HG03095 (cell line): ENCODE results near the gene WWC1.
"Not testable (repeated sequence)": the region's sequence is repeated elsewhere in the genome, so short reads cannot be mapped to it uniquely, and the experiment has no call there.

Source experiments
- ATAC-seq: cut with Tn5 transposase; IDR thresholded peaks from one replicate; pipeline ENCODE4 v1.9.1; 2021; ENCODE audit warnings: moderate library complexity; ENCODE audit not compliant: unreplicated experiment

Gene WWC1

DNA sequence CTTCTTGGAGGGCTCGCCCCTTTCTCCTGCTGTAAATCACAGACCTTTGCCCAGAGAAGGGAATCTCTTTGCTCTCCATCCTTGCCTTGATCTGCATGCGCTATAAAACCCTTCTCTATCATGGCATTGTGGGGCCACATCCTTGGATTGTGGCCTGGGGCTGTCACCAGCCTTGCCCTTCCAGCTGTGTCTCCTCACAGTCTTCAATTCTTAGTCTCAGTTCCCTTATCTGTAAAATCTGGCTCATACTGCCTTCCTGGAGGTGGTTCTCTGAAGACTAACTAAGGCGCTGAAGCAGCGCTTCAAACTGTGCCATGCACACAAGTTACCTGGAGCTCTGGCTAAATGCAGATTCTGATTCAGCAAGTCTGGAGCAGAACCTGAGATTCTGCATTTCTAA is 141.5 kb downstream of the WWC1 start:
- ATAC-seq = peak; percentile 68

DNA sequence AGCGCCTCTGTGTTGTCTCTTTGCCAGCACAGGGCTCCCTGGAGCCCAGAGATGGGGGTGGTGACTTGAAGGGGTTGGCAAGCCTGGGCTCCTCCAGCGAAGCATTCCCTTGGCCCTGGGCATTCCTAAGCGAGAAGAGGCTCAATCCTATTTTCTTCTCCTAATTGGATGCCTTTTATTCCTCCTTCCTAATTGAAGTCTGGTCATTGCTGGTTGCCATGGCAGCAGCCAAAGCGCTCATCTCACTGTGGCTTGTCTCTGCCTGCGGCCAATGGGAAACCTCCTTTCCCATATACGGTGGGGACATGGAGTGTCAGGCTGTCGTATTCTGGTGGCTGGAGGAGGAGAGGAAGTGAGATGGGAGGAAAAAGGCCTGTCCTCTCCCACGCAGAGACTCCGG is 142.6 kb downstream of the WWC1 start:
- no peak for ATAC-seq

DNA sequence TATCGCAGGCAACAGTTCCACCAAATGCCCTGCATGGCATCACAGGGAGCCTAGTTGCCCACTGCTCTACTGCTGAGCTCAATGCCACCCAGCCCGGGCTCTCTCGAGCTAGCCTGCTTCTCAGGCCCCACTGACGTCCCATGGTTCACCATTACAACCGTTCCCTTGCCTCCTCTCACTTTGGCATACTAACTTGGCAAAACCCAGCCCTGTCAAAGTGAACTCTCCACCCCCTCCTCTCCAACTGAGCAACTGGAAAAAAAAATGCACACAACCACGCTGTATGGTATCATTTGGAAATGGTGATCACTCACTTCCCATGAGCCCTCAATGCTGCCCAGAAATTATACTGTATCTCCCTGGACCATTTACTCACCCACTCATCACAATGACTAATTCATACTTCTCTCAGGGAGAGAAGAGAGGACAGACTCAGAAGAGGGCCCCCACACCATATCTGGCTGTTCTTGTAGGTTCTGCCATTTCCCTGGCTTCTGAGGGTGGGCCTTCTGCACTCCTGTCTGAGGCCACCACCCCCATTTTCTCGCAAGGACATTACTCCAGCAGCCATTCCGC is 143.4 kb downstream of the WWC1 start:
- ATAC-seq = no peak

DNA sequence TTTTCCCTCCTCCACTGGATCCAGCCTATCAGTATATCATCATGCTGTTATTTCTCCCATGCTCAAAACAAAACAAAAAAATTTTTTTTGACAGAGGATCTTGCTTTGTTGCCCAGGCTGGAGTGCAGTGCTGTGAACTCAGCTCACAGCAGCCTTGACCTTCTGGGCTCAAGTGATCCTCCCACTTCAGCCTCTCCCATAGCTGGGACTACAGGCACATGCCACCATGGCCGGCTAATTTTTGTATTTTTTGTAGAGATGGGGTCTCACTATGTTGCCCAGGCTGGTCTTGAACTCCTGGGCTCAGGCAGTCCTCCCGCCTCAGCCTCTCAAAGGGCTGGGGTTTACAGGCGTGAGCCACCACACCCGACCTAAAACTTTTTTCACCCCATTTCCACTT is 143.9 kb downstream of the WWC1 start:
- not testable (repeated sequence) for ATAC-seq

DNA sequence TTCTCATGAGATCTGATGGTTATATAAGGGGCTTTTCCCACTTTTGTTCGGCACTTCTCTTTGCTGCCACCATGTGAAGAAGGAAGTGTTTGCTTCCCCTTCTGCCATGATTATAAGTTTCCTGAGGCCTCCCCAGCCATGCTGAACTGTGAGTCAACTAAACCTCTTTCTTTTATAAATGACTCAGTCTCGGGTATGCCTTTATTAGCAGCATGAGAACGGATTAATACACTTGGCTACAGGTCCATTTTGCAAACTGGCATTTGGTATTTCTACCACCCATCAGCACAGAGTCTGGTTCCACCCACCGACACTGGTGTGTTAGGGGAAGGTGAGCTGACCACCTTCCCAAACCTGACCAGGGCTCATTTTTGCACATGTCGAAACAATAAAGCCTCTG is 146.9 kb downstream of the WWC1 start:
- no peak for ATAC-seq

DNA sequence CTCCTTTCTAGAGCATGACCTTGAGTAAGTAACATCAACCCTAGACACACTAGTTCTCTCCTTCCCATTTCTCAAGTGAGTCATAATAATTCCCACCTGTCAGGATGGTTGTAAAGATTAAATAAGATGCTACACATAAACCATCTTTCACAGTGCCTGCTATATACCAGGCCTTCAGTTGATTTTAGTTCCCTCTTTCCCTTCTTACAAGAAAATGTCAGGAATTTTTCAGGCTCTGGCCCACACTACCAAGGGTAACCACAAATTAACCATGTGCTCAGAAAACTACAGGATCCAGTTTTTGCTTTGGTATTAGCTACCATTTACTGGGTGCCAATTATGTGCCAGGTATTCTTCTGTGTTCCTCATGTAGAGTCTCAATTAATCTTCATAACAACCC is 152.1 kb downstream of the WWC1 start:
- no peak for ATAC-seq

DNA sequence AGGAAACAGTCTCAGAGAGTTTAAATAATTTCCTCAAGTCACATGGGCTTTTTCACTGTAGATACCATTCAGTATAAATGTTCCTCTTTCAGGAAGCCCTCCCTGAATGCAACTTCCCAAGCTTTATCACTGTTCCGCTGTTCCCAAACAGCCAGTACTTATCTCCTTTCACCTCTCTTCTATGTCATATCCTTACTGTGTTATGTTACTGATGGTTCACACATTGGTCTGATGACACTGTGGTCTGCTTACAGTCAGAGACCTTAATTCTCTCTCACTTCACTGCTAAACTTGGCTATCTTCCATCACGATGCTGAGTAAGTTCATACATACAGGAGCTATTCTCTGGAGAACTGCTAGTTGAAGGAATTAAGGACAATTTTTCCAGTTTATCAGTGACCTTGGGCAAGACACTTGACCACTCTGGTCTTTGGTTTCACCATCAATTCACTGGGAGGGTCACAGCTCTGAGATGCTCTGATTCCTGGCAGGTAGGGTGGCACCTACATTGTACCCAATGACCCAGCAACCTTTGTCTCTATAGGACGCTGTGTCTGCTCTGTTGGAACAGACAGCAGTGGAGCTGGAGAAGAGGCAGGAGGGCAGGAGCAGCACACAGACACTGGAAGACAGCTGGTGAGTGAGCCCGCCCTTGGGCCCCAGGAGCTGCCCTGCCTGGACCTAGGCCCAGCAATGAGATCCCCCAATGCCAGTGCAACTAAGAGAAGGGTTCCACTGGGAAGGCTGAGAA is 152.7 kb downstream of the WWC1 start:
- no peak for ATAC-seq

DNA sequence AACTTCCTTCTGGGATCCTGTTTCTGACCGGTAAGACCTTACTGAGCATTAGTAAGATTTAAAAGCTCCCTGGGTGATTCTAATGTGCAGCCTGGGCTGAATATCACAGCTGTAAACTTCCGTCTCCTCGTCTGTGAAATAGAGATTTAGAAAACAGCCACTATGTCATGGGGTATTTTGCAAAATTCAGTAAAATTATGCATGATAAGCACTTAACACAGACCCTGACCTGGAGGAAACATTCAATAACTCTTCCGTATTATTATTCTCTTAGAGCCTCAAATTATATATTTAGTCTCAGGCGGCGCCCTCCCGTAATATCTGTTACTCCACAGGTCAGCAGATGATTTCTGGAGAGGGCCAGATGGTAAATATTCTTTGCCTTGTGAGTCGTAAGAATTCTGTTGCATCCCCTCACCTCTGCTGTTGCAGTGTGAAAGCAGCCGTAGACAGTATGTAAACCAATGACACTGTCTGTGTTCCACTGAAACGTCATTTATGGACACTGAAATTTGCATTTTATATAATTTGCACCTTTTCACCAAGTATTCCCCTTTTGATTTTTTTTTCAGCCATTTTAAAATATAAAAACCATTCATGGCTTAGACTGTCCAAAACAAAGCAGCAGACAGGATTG is 155.7 kb downstream of the WWC1 start:
- no peak for ATAC-seq

DNA sequence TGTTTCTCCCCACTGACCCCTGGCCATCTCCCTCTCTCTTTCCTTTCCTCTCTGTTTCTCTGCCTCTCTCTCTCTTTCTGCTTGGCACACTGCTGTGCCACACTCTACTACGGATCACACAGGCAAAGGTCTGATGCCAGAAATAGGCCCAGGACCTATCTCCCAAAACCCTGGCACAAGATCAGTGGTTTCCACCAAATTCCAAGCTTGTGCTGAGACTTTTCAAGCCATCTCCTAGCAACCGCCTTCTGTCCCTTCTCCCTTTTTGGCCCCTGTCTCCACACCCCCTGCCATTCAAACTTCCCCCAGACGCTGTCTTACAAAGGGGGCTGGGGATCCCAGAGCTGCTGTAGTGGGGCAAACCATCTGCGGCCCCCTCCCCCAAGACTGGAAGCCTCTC is 156.4 kb downstream of the WWC1 start:
- no peak for ATAC-seq

DNA sequence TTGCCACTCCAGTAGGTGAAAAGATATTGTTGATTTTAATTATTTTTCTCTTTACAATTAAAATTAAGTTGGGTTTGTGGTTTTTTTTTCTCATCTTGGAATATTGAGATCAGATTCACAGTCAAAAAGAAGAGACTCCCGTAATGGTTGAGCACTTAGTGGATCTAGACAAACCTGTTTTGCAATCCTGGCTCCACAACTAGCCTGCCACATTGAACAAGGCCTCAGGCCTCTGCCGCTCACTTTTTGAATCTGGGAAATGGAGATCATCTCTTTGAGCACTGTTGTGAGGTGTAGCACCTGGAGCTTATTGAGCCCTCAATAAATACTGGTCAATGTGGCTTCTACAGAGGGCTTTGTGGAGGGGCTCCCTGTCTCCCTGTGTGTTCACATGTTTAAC is 157.7 kb downstream of the WWC1 start:
- ATAC-seq = no peak

DNA sequence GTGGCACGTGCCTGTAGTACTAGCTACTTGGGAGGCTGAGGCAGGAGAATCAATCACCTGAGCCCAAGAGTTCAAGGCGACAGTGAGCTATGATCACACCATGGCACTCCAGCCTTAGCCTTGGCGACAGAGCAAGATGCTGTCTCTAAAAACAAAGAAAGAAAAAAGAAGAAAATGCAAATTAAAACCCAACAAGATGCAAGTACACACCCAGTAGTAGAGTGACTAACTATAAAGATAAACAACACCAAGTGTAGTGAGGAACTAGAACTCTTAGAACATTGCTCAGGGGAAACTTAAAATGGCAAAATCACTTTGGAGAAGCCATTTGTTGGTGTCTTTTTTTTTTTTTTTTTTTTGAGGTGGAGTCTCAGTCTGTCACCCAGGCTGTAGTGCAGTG is 160.1 kb downstream of the WWC1 start:
- ATAC-seq = no peak

DNA sequence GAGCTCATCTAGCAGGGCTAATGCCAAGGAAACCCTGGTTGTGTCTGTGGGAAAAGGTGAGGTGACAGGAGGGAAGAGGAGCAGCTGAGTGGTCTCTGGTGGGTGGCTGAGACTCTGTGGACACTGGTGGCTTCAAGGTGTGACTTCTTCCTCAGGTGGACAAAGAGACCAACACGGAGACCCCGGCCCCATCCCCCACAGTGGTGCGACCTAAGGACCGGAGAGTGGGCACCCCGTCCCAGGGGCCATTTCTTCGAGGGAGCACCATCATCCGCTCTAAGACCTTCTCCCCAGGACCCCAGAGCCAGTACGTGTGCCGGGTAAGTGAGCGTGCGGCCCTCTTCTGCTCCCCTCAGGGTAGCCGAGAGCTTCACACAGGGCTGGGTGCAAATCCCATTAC is 163.8 kb downstream of the WWC1 start:
- ATAC-seq = no peak

DNA sequence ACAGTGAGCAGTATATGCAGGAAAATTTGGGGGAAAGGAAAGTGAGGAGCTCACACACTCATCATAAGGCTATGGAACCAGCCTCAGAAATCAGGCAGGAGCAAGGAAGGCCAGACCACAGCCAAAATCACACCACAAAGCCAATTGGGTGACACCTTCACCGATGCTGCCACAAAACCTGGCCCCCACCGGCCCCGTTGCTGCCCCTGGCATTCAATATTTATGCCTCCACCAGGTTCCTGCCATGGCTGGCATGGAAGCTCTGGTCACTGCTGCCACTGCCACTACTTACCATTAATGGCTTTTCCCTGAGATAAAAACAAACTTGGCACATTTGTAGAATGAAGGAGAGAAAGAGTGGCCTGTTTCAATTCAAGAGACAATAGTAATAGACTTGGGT is 166.1 kb downstream of the WWC1 start:
- ATAC-seq = no peak

DNA sequence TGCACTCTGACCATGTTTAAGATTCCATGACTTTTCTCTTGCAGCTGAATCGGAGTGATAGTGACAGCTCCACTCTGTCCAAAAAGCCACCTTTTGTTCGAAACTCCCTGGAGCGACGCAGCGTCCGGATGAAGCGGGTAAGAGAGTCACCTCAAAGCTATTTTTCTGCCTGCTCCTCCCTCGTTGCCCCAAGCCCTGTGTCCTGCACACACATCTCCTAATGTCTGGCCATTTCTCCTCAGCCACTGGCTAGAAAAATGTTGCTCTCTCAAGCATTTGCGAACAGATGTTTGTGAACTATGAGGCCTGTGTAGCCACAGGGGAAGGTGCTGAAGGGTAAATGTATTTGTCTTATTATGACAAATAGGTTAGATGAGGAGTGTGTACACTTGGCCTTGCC is 169.2 kb downstream of the WWC1 start:
- ATAC-seq = no peak

DNA sequence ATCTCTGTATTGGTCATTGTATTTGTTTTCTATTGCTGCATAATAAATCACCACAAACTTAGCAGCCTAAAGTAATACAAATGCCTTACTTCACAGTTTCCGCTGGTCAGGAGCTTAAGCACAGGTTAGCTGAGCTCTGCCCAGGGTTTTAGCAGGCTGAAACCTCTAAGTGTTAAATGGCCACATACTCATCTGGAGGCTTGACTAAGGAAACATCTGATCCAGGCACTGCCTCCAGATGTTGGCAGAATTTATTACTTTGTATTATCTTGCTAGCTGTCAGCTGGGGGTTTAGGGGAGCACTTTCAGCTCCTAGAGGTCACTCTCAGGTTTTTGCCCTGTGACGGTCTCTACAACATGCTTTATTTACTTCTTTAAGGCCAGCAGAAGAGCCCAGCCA is 171.6 kb downstream of the WWC1 start:
- no peak for ATAC-seq

DNA sequence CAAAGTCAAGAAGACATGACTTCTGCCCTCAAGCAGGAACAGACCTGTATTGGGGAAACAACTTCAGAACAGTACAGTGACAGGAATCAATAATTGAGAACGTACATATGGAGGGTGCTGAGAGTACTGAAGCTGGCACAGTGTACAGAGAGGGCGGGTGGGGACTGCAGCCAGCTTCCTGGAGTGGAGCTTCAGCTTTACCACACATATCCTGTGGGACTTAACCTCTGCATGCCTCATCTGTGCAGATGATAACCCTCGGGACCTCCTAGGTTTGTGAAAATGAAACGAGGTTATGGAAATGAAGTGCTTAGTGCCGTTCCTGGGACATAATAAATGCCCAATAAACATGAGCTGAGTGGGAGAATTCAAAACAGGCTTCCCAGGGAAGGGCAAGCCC is 172.8 kb downstream of the WWC1 start:
- ATAC-seq = no peak

DNA sequence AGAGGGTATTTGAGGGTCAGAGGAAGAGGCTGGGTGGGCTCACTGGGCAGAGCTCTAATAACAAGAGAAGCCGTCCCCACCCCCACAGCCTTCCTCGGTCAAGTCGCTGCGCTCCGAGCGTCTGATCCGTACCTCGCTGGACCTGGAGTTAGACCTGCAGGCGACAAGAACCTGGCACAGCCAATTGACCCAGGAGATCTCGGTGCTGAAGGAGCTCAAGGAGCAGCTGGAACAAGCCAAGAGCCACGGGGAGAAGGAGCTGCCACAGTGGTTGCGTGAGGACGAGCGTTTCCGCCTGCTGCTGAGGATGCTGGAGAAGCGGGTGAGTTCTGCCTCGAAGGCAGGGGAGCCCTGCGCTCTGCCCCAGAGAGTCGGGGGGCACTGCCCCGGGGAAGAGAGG is 173.2 kb downstream of the WWC1 start:
- ATAC-seq = no peak

DNA sequence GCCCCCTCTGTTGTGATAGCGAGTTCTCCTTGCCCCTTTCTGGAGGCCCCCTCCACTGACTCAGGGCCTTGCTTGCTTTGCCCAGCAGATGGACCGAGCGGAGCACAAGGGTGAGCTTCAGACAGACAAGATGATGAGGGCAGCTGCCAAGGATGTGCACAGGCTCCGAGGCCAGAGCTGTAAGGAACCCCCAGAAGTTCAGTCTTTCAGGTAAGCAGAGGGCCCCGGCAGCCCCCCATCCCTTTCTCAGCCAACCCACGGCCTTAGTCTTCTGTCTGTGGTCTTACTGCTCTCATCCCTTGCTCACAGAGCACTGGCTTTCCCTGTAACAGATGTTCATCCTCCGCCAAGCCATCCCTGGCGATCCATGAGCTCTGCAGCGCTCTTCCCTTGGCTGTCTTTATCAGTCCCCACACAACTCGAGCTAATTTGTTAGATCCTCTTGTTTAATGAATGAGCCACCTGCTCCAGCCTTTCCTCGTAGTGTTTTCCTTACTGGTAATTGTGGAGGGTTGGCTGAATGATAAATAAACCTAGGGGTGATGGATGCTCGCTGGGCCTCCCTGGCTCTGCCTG is 176.4 kb downstream of the WWC1 start:
- ATAC-seq = no peak

DNA sequence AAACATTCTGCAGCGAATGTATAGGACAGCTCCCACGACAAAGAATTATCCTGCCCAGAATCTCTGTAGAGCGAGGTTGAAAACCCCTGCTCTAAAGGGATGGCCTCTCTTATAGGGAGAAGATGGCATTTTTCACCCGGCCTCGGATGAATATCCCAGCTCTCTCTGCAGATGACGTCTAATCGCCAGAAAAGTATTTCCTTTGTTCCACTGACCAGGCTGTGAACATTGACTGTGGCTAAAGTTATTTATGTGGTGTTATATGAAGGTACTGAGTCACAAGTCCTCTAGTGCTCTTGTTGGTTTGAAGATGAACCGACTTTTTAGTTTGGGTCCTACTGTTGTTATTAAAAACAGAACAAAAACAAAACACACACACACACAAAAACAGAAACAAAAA is 177.4 kb downstream of the WWC1 start:
- ATAC-seq = no peak

DNA sequence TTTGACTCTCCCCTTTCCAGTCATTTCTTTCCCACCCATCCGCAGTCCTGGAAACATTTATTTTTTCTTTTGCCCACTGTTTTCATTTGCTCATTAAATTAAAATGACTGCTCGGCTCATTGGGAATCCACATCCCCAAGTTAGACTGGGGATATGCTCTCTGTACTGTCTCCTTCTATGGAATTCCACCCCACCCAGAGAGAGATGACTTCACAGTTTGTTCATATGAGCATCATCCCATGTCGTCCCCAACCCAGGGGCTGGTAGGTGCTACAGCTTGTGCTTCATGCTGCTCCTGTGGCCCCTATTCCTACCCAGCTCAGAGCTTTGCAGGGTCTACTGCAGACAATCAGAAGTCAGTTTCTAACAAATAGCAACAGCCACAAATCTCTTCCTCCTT is 178.4 kb downstream of the WWC1 start:
- ATAC-seq = no peak

DNA sequence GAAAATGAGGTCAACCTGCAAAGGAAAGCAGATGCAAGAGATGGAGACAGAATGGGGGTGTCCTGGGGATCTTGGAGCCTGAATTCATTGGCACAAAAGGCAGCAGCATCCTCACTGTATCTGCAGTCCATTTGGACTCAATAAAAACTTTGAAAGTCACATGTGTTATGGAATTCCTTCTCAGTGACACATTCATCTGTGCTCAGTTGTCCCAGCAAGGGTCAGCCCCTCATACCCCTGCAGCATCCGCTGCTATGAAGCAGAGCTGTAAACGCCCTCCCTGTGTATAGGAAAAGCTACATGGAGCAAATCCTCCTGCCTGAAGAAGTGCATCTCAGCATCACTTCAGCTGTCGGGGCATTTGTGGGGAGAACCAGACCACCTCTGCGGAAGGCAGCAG is 180.3 kb downstream of the WWC1 start:
- no peak for ATAC-seq

DNA sequence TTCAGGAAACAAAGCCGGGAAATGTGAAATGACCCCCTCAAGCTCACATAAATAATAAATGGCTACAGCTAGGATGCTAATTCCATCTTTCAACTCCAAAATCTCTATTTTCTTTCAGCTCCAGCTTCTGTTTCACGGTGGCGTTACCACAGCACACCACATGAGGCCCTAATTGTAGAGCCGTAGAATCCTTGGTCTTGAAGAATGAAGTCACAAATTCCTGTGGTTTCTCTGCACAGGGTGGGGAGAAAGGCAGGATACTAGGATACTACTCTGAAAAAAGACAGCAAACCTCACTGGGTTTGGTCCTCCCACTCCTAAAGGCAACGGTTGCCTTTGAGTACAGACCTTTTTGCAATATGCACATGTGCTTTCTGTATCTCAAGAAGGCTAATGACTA is 180.9 kb downstream of the WWC1 start:
- ATAC-seq = no peak
